ENCODE measurements around the gene KIF22. TPM values are rescaled to one million over a fixed set of nuclear protein-coding genes. Genes with fewer than 3 reads are reported as not detected.
"Not testable (repeated sequence)": the region's sequence is repeated elsewhere in the genome, so short reads cannot be mapped to it uniquely, and the experiment has no call there.

Gene KIF22
- total RNA-seq, 4 donors from 2014 or later: 38.4 to 68.6 (median 57.2) TPM

GRCh38 chr16:29824589-29825144, 34.1 kb downstream of the KIF22 start:
- no peak for DNase-seq
- intact Hi-C loops (cut with DNase I): no loop called here
- Histone ChIP-seq H3K27ac (peak overlapping the region; percentile 4 to 62 (median 62)), H3K4me1 (peaks cover 33 to 60% of the 10 kb centered on the region in 2 donors), H3K36me3 (no peaks in the 10 kb centered on the region), H3K27me3 (no peaks in the 10 kb centered on the region), H3K9me3 (no peaks in the 10 kb centered on the region), H3K4me3 (replicated peaks in 1 of 3) (no peak overlapping the region)
- no peak for TF ChIP-seq POLR2A (IDR thresholded peaks at IDR 0.05)
- TF ChIP-seq CTCF (IDR thresholded peaks at IDR 0.05): no peak
- WGBS, 2 donors: 24 to 29% methylated on average over 7 of the region's 7 CpGs

GRCh38 chr16:29825145-29826044, 34.8 kb downstream of the KIF22 start:
- no peaks in the 10 kb centered on the region for H3K9me3 ChIP-seq
- no peak for TF ChIP-seq POLR2A (IDR thresholded peaks at IDR 0.05)
- no peak for TF ChIP-seq CTCF (IDR thresholded peaks at IDR 0.05)
- H3K4me1 ChIP-seq: peaks cover 28 to 55% of the 10 kb centered on the region in 2 donors
- H3K27ac ChIP-seq: peak overlapping the region; percentile 4 to 62 (median 62)
- H3K27me3 ChIP-seq: no peaks in the 10 kb centered on the region
- no peaks in the 10 kb centered on the region for H3K36me3 ChIP-seq
- no peak for DNase-seq
- intact Hi-C loops (cut with DNase I): no loop called here
- H3K4me3 ChIP-seq (replicated peaks in 1 of 3): no peak overlapping the region
- WGBS, 2 donors: 68 to 76% methylated on average over 9 to 10 of the region's 10 CpGs

DNA sequence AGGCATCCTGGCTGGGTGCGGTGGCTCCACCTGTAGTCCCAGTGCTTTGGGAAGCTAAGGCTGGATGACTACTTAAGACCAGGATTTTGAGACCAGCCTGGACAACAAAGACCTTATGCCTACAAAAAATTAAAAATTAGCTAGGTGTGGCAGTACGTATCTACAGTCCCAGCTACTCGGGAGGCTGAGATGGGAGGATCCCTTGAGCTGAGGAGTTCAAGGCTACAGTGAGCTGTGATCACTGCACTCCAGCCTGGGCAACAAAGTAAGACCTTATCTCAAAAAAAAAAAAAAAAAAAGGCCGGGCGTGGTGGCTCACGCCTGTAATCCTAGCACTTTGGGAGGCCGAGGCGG, 35.8 kb downstream of the KIF22 start:
- Histone ChIP-seq H3K4me1 (peaks cover 26 to 53% of the 10 kb centered on the region in 2 donors), H3K36me3 (peaks cover 1 to 5% of the 10 kb centered on the region in 2 donors), H3K9me3 (no peaks in the 10 kb centered on the region), H3K27ac (peak overlapping the region in 2 of 3 donors; percentile 62), H3K4me3 (replicated peaks in 1 of 3) (no peak overlapping the region), H3K27me3 (no peaks in the 10 kb centered on the region)
- intact Hi-C loops (cut with DNase I): no loop called here
- TF ChIP-seq CTCF (IDR thresholded peaks at IDR 0.05) (no peak), POLR2A (IDR thresholded peaks at IDR 0.05) (no peak)
- DNase-seq: no peak
- 93 to 97% methylated on average over 8 of the region's 8 CpGs for WGBS, 2 donors

GRCh38 chr16:29830774-29831173, 40.2 kb downstream of the KIF22 start:
- Histone ChIP-seq H3K9me3 (no peaks in the 10 kb centered on the region), H3K4me1 (peaks cover under 1 to 8% of the 10 kb centered on the region in 2 donors), H3K27ac (no peak overlapping the region), H3K4me3 (replicated peaks in 1 of 3) (no peak overlapping the region), H3K36me3 (peaks cover 22 to 25% of the 10 kb centered on the region in 2 donors), H3K27me3 (no peaks in the 10 kb centered on the region)
- intact Hi-C loops (cut with DNase I): loop anchor here (10.0 kb wide), 1 partner anchor 194 kb away; the partner anchor contains the start of gene C16orf92
- no peak for TF ChIP-seq CTCF (IDR thresholded peaks at IDR 0.05)
- DNase-seq: no peak
- 94 to 95% methylated on average over 11 of the region's 11 CpGs for WGBS, 2 donors

DNA sequence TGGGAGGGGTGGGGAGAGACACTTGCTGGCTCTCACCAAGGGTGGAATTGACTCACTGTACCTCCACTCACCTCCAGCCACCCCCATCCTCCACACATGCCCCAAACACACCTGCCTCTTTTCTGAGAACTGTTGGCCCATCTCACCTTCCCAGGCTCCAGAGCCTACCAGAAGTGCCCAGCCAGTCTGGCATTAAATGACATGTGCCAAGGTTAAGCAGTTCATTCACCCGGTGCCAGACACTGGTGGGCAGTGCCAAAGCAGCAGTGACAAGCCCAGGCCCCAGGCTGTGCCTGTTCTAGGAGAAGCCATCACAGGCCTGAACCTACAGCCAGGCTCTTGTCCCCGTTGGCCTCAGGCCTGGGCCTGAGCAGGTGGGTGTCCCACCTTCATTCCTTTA, 40.9 kb downstream of the KIF22 start:
- Histone ChIP-seq H3K27me3 (no peaks in the 10 kb centered on the region), H3K27ac (no peak overlapping the region), H3K9me3 (no peaks in the 10 kb centered on the region), H3K4me1 (peaks cover 0 to 3% of the 10 kb centered on the region in 2 donors), H3K36me3 (peaks cover 26 to 29% of the 10 kb centered on the region in 2 donors), H3K4me3 (replicated peaks in 1 of 3) (no peak overlapping the region)
- no peak for DNase-seq
- WGBS, 2 donors: 87 to 88% methylated on average over 2 of the region's 2 CpGs
- intact Hi-C loops (cut with DNase I): loop anchor here (10.0 kb wide), 1 partner anchor 193 kb away; the partner anchor contains the start of gene C16orf92
- no peak for TF ChIP-seq POLR2A (IDR thresholded peaks at IDR 0.05)
- TF ChIP-seq CTCF (IDR thresholded peaks at IDR 0.05): no peak

DNA sequence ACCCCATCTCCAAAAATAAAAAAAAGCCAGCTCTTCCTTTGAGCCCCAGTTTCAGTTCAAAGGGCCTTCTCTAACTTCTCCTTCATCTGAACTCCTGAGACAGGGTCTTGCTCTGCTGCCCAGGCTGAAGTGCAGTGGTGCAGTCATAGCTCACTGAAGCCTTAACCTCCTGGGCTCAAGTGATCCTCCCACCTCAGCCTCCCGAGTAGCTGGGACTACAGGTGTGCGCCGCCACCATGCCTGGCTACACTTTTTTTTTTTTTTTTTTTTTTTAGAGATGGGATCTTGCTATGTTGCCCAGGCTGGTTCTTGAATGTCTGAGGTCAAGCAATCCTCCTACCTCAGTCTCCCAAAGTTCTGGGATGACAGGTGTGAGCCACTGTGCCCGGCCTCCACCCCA, 42.7 kb downstream of the KIF22 start:
- peaks cover 39 to 45% of the 10 kb centered on the region in 2 donors for H3K36me3 ChIP-seq
- H3K27me3 ChIP-seq; H3K4me1 ChIP-seq; DNase-seq; H3K27ac ChIP-seq; H3K9me3 ChIP-seq; H3K4me3 ChIP-seq (replicated peaks in 1 of 3): not testable (repeated sequence)
- intact Hi-C loops (cut with DNase I): loop anchor here (10.0 kb wide), 1 partner anchor 192 kb away; the partner anchor contains the start of gene C16orf92
- WGBS, 2 donors: 97 to 98% methylated on average over 4 of the region's 4 CpGs
